Measurements from ENCODE around the gene CYP26A1. TPM values are rescaled to one million over a fixed set of nuclear protein-coding genes. Genes with fewer than 3 reads are reported as not detected.

Gene CYP26A1
- total RNA-seq, 2 donors from 2014 or later = 5.6 TPM; not detected in 1

- intact Hi-C loops (cut with DNase I) = no loop called here
- Histone ChIP-seq H3K4me1 (peaks cover 31% of the 10 kb centered on the region), H3K4me3 (no peak overlapping the region), H3K27me3 (peaks cover 0 to 22% of the 10 kb centered on the region in 2 donors), H3K9me3 (no peaks in the 10 kb centered on the region), H3K36me3 (replicated peaks in 1 of 2; ENCODE audit: insufficient read depth in 1 of 2, low read depth in 2 of 2) (no peaks in the 10 kb centered on the region), H3K27ac (no peak overlapping the region)
- no peak for ATAC-seq
- no peak for TF ChIP-seq CTCF (IDR thresholded peaks at IDR 0.05)
- TF ChIP-seq POLR2A (IDR thresholded peaks at IDR 0.05) = no peak
- DNase-seq = no peak
- 1% methylated on average over 26 to 40 of the region's 40 CpGs for WGBS, 2 donors
Observed at GRCh38 chr10:93074147-93074596, 479 bp downstream of the CYP26A1 start.

DNA sequence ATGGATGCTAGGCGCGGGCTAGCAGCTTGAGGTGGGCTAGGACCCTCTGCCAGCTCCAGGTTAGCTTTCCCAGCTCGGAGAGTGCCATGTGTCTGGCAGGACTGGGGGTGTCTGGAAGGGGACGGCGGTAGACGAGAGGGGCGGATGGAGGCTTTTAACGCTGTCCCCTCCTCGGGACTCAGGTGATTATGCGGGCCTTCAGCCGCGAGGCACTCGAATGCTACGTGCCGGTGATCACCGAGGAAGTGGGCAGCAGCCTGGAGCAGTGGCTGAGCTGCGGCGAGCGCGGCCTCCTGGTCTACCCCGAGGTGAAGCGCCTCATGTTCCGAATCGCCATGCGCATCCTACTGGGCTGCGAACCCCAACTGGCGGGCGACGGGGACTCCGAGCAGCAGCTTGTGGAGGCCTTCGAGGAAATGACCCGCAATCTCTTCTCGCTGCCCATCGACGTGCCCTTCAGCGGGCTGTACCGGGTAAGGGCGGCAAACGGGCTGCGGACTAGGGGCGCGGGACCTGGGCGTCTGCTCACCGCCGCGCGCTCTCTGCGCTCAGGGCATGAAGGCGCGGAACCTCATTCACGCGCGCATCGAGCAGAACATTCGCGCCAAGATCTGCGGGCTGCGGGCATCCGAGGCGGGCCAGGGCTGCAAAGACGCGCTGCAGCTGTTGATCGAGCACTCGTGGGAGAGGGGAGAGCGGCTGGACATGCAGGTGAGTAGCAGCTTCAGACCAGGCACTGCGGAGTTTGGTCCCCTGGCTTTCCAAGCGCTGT lies 1.1 kb downstream of the CYP26A1 start:
- peaks cover 0 to 22% of the 10 kb centered on the region in 2 donors for H3K27me3 ChIP-seq
- no peak overlapping the region for H3K27ac ChIP-seq
- DNase-seq (no peak), ATAC-seq (no peak)
- 3 to 4% methylated on average over 29 to 67 of the region's 67 CpGs for WGBS, 2 donors
- no peak overlapping the region for H3K4me3 ChIP-seq
- H3K9me3 ChIP-seq = no peaks in the 10 kb centered on the region
- TF ChIP-seq CTCF (IDR thresholded peaks at IDR 0.05) (no peak), POLR2A (IDR thresholded peaks at IDR 0.05) (no peak)
- H3K36me3 ChIP-seq (replicated peaks in 1 of 2; ENCODE audit: insufficient read depth in 1 of 2, low read depth in 2 of 2) = no peaks in the 10 kb centered on the region
- intact Hi-C loops (cut with DNase I) = no loop called here
- peaks cover 31% of the 10 kb centered on the region for H3K4me1 ChIP-seq

DNA sequence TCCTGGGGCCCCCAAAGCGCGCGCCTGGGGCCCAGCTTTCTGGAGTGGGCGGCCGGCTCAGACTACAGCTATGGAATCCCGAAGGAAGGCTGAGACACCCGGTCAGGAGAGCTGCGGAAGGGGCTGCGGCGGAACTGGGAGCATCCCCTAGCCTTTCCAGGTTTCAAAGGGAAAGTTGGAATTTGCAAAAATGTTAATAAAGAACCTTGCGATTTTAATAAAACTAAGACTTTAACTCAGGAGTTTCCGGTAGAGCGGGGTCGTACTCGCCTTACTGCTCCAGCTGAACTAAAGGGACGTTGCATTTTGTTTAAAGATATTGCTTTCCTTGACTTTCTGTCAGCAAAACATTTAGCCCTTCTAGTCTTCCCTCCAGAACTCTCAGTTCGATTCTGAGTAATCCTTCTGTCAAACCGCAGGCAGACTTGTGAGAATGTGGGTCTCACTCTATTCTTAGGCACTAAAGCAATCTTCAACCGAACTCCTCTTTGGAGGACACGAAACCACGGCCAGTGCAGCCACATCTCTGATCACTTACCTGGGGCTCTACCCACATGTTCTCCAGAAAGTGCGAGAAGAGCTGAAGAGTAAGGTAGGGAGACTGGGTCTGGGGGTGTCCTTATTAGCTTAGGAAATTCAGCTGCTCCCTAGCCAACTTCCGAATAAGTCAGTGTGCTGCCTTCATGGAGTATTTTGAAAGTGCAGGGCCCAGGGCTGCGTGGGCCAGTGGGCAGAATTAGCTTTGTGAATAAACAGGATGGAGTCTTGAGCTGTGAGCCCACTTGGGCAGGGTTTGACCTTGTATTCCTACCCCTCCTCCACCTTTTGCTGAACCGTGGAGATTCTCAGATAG lies 1.9 kb downstream of the CYP26A1 start:
- intact Hi-C loops (cut with DNase I) = no loop called here
- Histone ChIP-seq H3K9me3 (no peaks in the 10 kb centered on the region), H3K36me3 (replicated peaks in 1 of 2; ENCODE audit: insufficient read depth in 1 of 2, low read depth in 2 of 2) (no peaks in the 10 kb centered on the region), H3K4me3 (no peak overlapping the region), H3K4me1 (peaks cover 31% of the 10 kb centered on the region), H3K27ac (no peak overlapping the region), H3K27me3 (peaks cover 0 to 22% of the 10 kb centered on the region in 2 donors)
- DNase-seq = no peak
- TF ChIP-seq CTCF (IDR thresholded peaks at IDR 0.05) (no peak), POLR2A (IDR thresholded peaks at IDR 0.05) (no peak)
- WGBS, 2 donors = 14 to 16% methylated on average over 24 to 25 of the region's 25 CpGs
- no peak for ATAC-seq

DNA sequence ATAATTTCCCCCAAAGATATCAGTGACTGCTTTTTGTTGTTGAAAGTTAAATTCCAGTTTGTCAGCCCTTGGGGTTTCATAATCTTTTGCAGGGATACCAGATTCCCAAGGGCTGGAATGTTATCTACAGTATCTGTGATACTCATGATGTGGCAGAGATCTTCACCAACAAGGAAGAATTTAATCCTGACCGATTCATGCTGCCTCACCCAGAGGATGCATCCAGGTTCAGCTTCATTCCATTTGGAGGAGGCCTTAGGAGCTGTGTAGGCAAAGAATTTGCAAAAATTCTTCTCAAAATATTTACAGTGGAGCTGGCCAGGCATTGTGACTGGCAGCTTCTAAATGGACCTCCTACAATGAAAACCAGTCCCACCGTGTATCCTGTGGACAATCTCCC lies 3.2 kb downstream of the CYP26A1 start:
- H3K4me1 ChIP-seq = peaks cover 31% of the 10 kb centered on the region
- ATAC-seq (no peak), DNase-seq (no peak)
- no peaks in the 10 kb centered on the region for H3K36me3 ChIP-seq (replicated peaks in 1 of 2; ENCODE audit: insufficient read depth in 1 of 2, low read depth in 2 of 2)
- TF ChIP-seq POLR2A (IDR thresholded peaks at IDR 0.05) (no peak), CTCF (IDR thresholded peaks at IDR 0.05) (no peak)
- H3K27ac ChIP-seq = no peak overlapping the region
- H3K4me3 ChIP-seq = no peak overlapping the region
- H3K9me3 ChIP-seq = no peaks in the 10 kb centered on the region
- 32 to 39% methylated on average over 2 of the region's 2 CpGs for WGBS, 2 donors
- peaks cover 0 to 22% of the 10 kb centered on the region in 2 donors for H3K27me3 ChIP-seq
- intact Hi-C loops (cut with DNase I) = no loop called here
